Endothelial cell of umbilical vein (primary cell): ENCODE data around the gene BLOC1S1. TPM values are rescaled to one million over a fixed set of nuclear protein-coding genes. Genes with fewer than 3 reads are reported as not detected.

Experiments used
- BruUV-seq: library from RNA; stranded (reverse); fragments of 400-500 nt; replicated peaks from 2 replicates; lab custom pipeline; 2021; lab: Mats Ljungman, UMichigan
- CTCF ChIA-PET: fragments of 300-600, 350-600 bp; sonication (Branson Sonifier 250); formaldehyde crosslinking; loops from one replicate; lab custom pipeline; 2021; ENCODE audit warnings: antibody characterized with exemption, inconsistent platforms; lab: Charles Lee
- POLR2A ChIA-PET: fragments of 300-600, 350-600 bp; sonication (Branson Sonifier 250); formaldehyde crosslinking; loops from one replicate; lab custom pipeline; 2021; ENCODE audit warnings: antibody characterized with exemption, inconsistent platforms; lab: Charles Lee
- DNase-seq: peaks from one replicate; pipeline ENCODE4 v3.0.0-alpha.2; 2011; ENCODE audit warnings: low read depth, low spot score
- FAIRE-seq: peaks from 2 replicates; lab custom pipeline; 2011; peaks lifted over from hg19 to GRCh38; lab: Jason Lieb, UNC
- H2AFZ ChIP-seq: 2 replicates; pipeline ENCODE4 v1.6.0; 2012; ENCODE audit warnings: low read depth, low read length, control low read depth, inconsistent platforms
- H3K27ac ChIP-seq: 2 replicates; pipeline ENCODE4 v1.5.1; 2011; ENCODE audit warnings: low read depth, mild to moderate bottlenecking, control low read depth, low read length, moderate library complexity; ENCODE audit not compliant: insufficient read depth
- H3K27me3 ChIP-seq, 2 experiments: 2 replicates each; pipeline versions ENCODE4 v1.6.0 to v1.6.1; 2011; ENCODE audit warnings: low read length in 2 of 2, mixed read lengths in 1 of 2; ENCODE audit not compliant: control insufficient read depth in 2 of 2, insufficient read depth in 2 of 2
- H3K36me3 ChIP-seq, 2 experiments: 2 replicates in 1 of 2; 3 replicates in 1 of 2; pipeline ENCODE4 v1.5.1; 2011; ENCODE audit warnings: low read length in 2 of 2, mild to moderate bottlenecking in 1 of 2, moderate library complexity in 1 of 2; ENCODE audit not compliant: control insufficient read depth in 2 of 2, insufficient read depth in 2 of 2; ENCODE audit errors: extremely low read depth in 1 of 2
- H3K4me1 ChIP-seq: 3 replicates; pipeline ENCODE4 v1.5.1; 2011; ENCODE audit warnings: mild to moderate bottlenecking, low read length; ENCODE audit not compliant: control insufficient read depth, insufficient read depth; ENCODE audit errors: extremely low read depth
- H3K4me2 ChIP-seq: 2 replicates; pipeline ENCODE4 v1.6.1; 2011; ENCODE audit warnings: low read length, control low read depth, mixed read lengths; ENCODE audit not compliant: insufficient read depth
- H3K4me3 ChIP-seq, 3 experiments: fragments of 200-600 bp in 1 of 3; sonication (generic), shearing (Covaris generic) in 1 of 3; replicated peaks in 1 of 3; 2 replicates each; pipeline ENCODE4 v1.5.1; 2011 to 2016; ENCODE audit warnings: control low read depth in 3 of 3, low read length in 3 of 3, mild to moderate bottlenecking in 2 of 3, inconsistent platforms in 1 of 3, low read depth in 1 of 3, moderate library complexity in 1 of 3; ENCODE audit not compliant: insufficient read depth in 1 of 3
- H3K79me2 ChIP-seq: 2 replicates; pipeline ENCODE4 v1.6.0; 2012; ENCODE audit warnings: low read length, inconsistent platforms; ENCODE audit not compliant: control insufficient read depth, insufficient read depth
- H3K9ac ChIP-seq: replicated peaks from 2 replicates; pipeline ENCODE3; 2011; ENCODE audit warnings: low read length, control low read depth; ENCODE audit not compliant: insufficient read depth; ENCODE audit errors: extremely low read depth
- H3K9me1 ChIP-seq: replicated peaks from 3 replicates; pipeline ENCODE4 v1.6.0; 2011; ENCODE audit warnings: mild to moderate bottlenecking, low read length; ENCODE audit not compliant: control insufficient read depth, insufficient read depth; ENCODE audit errors: extremely low read depth
- H3K9me3 ChIP-seq: replicated peaks from 2 replicates; pipeline ENCODE4 v1.5.1; 2012; ENCODE audit warnings: low read length, inconsistent platforms; ENCODE audit not compliant: control insufficient read depth, insufficient read depth
- H4K20me1 ChIP-seq: replicated peaks from 2 replicates; pipeline ENCODE3; 2011; ENCODE audit warnings: mild to moderate bottlenecking, low read length; ENCODE audit not compliant: control insufficient read depth, insufficient read depth; ENCODE audit errors: extremely low read depth
- EZH2 ChIP-seq: IDR thresholded peaks from 2 replicates; pipeline ENCODE4 v1.6.1; 2012; ENCODE audit warnings: borderline replicate concordance, low read depth, mild to moderate bottlenecking, moderate library complexity, low read length, inconsistent platforms; ENCODE audit not compliant: severe bottlenecking
- FOS ChIP-seq: IDR thresholded peaks from 2 replicates; pipeline ENCODE4 v1.6.1; 2011; ENCODE audit warnings: mild to moderate bottlenecking, low read length, moderate library complexity, borderline replicate concordance; ENCODE audit not compliant: insufficient read depth
- GATA2 ChIP-seq: IDR thresholded peaks from 2 replicates; pipeline ENCODE4 v1.7.0; 2011; ENCODE audit warnings: low read depth, mild to moderate bottlenecking, moderate library complexity, mixed read lengths, low read length; ENCODE audit not compliant: insufficient read length, insufficient read depth
- JUN ChIP-seq: IDR thresholded peaks from 2 replicates; pipeline ENCODE4 v1.6.1; 2011; ENCODE audit warnings: borderline replicate concordance, low read depth; ENCODE audit not compliant: insufficient read length, insufficient read depth
- MYC ChIP-seq: IDR thresholded peaks from one replicate; pipeline ENCODE4 v1.6.1; 2011; ENCODE audit warnings: mild to moderate bottlenecking, low read depth, low read length
- POLR2A ChIP-seq: IDR thresholded peaks from 2 replicates; pipeline ENCODE4 v1.6.1; 2012; ENCODE audit warnings: low read depth, mild to moderate bottlenecking, control low read depth, low read length
- POLR2AphosphoS5 ChIP-seq: IDR thresholded peaks from 2 replicates; pipeline ENCODE4 v1.6.1; 2012; ENCODE audit warnings: low read depth, mild to moderate bottlenecking, control low read depth, low read length, moderate library complexity; ENCODE audit not compliant: insufficient read depth
- dilution Hi-C: fragments of 300-500 bp; cut with MboI; formaldehyde crosslinking; loops from one replicate; pipeline ENCODE4 v1.15.0; 2019; ENCODE audit warnings: low sequenced_read_pairs; ENCODE audit not compliant: extremely low pct_ligation_motif_present
- intact Hi-C: fragments of 100-400 bp; cut with micrococcal nuclease; formaldehyde crosslinking; loops from one replicate; pipeline ENCODE4 v1.10.0; 2022
- polyA plus RNA-seq, 4 experiments: library from polyadenylated mRNA; depleted of rRNA in 3 of 4; stranded (reverse) in 3 of 4; unstranded in 1 of 4; fragments of >200 nt; gene quantifications; 2 replicates each; pipeline versions ENCODE4 v1.2.1 to v1.2.3, GENCODE V29; 2011 to 2012; ENCODE audit warnings: missing spikeins in 1 of 4
- total RNA-seq: library from RNA; stranded (reverse); gene quantifications from 2 replicates; pipeline ENCODE4 v1.2.3, GENCODE V29; 2021
- TF ChIP-seq, protein P1 (sequence below): IDR thresholded peaks from 2 replicates; pipeline ENCODE4 v1.6.1; 2011; ENCODE audit not compliant: insufficient read depth, insufficient read length
- TF ChIP-seq, protein P2 (sequence below), 2 donors: IDR thresholded peaks; 1 replicate in 1 of 2; 2 replicates in 1 of 2; pipeline ENCODE4 v1.5.1; 2011; ENCODE audit warnings: low read length in 2 of 2, mild to moderate bottlenecking in 2 of 2, moderate library complexity in 2 of 2, control low read depth in 1 of 2, inconsistent platforms in 1 of 2, low read depth in 1 of 2; ENCODE audit not compliant: insufficient read depth in 1 of 2; ENCODE audit errors: extremely low read depth in 1 of 2

BLOC1S1 gene
- total and polyA plus RNA-seq, 2 donors (not counting 3 experiments of a cell fraction or from before 2014, with no cell fraction given) = 84.1 to 192 TPM

DNA sequence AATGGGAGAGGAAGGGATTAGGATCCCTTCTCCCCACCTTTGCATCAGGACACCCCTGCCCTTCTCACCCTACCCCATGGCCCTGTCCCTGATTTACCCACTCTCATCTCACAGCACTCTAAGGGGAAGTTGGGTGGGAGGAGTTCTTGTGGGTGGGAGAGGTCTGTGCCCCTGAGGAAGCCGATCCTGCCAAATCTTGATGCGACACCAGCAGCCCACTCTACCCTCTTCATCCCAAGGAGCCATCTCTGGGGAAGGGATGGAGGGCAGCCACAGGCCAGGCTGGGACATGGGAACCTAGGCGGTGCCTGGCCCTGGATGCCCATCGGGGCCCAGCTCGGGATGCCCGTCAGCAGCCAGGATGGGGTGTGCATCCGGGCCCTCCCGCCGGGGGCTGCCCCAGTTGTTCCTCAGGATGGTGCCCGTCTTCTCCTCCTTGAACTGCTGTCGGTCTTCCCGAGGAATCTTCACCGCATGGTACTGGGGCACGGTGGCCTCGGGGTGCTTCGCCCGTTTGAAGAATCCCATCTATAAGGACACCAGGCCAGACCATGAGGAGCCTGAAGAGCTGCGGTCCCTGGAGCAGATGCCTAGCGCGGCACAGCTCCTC, 31.0 kb upstream of the BLOC1S1 start:
- Histone ChIP-seq H3K9ac (no peak overlapping the region), H2AFZ (no peak overlapping the region), H3K79me2 (no peaks in the 10 kb centered on the region), H3K4me3 (no peak overlapping the region), H3K9me3 (no peaks in the 10 kb centered on the region), H3K4me2 (no peak overlapping the region), H4K20me1 (no peaks in the 10 kb centered on the region), H3K27me3 (peaks cover 0 to 5% of the 10 kb centered on the region in 2 experiments), H3K4me1 (no peaks in the 10 kb centered on the region), H3K27ac (no peak overlapping the region), H3K9me1 (no peaks in the 10 kb centered on the region), H3K36me3 (no peaks in the 10 kb centered on the region)
- FAIRE-seq = no peak
- no peak for DNase-seq
- intact Hi-C loops = no loop called here
- CTCF ChIA-PET = no interaction called here
- dilution Hi-C loops = no loop called here
- no peak for TF ChIP-seq MYC
- TF ChIP-seq GATA2 = no peak
- TF ChIP-seq EZH2 = no peak
- no peak for TF ChIP-seq FOS
- TF ChIP-seq JUN = no peak
- TF ChIP-seq, protein P1, sequence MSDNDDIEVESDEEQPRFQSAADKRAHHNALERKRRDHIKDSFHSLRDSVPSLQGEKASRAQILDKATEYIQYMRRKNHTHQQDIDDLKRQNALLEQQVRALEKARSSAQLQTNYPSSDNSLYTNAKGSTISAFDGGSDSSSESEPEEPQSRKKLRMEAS = no peak
- TF ChIP-seq, protein P2, sequence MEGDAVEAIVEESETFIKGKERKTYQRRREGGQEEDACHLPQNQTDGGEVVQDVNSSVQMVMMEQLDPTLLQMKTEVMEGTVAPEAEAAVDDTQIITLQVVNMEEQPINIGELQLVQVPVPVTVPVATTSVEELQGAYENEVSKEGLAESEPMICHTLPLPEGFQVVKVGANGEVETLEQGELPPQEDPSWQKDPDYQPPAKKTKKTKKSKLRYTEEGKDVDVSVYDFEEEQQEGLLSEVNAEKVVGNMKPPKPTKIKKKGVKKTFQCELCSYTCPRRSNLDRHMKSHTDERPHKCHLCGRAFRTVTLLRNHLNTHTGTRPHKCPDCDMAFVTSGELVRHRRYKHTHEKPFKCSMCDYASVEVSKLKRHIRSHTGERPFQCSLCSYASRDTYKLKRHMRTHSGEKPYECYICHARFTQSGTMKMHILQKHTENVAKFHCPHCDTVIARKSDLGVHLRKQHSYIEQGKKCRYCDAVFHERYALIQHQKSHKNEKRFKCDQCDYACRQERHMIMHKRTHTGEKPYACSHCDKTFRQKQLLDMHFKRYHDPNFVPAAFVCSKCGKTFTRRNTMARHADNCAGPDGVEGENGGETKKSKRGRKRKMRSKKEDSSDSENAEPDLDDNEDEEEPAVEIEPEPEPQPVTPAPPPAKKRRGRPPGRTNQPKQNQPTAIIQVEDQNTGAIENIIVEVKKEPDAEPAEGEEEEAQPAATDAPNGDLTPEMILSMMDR (IDR thresholded peaks at IDR 0.05; ENCODE audit: extremely low read depth in 1 of 2, insufficient read depth in 1 of 2, low read depth in 1 of 2, low read length in 2 of 2) = no peak
- TF ChIP-seq POLR2AphosphoS5 = no peak
- no peak for TF ChIP-seq POLR2A
- POLR2A ChIA-PET = no interaction called here
- BruUV-seq = no TSS peak
